ENCODE results near the gene CFAP61.

CFAP61 gene

DNA sequence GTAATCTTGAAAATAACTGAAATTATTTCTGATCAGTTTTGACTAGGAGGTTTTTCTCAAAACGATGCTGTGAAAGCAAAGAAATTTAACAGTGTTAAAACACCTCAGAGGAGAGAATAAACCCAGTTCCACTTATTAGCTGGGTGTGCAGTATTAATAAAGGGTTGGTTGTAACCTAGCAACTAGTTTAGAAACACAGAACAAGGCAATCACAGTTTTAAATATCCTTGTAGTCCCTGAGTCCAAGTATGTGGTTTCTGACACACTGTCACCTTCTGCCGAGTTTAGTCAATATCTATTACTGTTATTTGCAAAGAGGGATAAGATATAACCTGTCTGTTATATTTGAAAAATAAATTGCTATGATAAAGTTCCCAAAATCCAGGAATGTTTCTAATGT, 245.4 kb downstream of the CFAP61 start:
- H3K4me3 ChIP-seq (ENCODE audit: low read depth, low read length) = no peak overlapping the region
- TF ChIP-seq, protein P1, sequence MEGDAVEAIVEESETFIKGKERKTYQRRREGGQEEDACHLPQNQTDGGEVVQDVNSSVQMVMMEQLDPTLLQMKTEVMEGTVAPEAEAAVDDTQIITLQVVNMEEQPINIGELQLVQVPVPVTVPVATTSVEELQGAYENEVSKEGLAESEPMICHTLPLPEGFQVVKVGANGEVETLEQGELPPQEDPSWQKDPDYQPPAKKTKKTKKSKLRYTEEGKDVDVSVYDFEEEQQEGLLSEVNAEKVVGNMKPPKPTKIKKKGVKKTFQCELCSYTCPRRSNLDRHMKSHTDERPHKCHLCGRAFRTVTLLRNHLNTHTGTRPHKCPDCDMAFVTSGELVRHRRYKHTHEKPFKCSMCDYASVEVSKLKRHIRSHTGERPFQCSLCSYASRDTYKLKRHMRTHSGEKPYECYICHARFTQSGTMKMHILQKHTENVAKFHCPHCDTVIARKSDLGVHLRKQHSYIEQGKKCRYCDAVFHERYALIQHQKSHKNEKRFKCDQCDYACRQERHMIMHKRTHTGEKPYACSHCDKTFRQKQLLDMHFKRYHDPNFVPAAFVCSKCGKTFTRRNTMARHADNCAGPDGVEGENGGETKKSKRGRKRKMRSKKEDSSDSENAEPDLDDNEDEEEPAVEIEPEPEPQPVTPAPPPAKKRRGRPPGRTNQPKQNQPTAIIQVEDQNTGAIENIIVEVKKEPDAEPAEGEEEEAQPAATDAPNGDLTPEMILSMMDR (IDR thresholded peaks at IDR 0.05; ENCODE audit: low read depth, low read length) = no peak
- TF ChIP-seq POLR2A (IDR thresholded peaks at IDR 0.05; ENCODE audit: extremely low read depth, insufficient read length) (no peak), MYC (IDR thresholded peaks at IDR 0.05; ENCODE audit: low read depth, low read length) (no peak)
- TF ChIP-seq, protein P2, sequence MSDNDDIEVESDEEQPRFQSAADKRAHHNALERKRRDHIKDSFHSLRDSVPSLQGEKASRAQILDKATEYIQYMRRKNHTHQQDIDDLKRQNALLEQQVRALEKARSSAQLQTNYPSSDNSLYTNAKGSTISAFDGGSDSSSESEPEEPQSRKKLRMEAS (IDR thresholded peaks at IDR 0.05; ENCODE audit: low read depth, low read length) = no peak
- DNase-seq (ENCODE audit: low read depth) = no peak

DNA sequence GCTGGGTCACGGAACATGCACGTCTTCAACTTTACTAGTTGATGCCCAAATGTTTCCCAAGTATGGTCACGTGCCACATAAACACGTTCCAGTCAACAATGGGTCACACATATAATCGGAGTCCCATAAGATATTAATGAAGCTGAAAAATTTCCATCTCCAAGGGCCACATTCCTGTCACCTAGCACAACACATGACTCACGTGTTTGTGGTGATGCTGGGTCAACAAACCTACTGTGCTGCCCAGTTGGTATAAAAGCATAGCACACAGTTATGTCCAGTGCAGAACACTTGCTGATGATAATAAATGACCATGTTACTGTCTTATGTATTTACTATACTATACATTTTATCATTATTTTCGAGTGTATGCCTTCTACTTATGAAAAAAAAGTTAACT, 247.6 kb downstream of the CFAP61 start:
- no peak overlapping the region for H3K4me3 ChIP-seq (ENCODE audit: low read depth, low read length)
- TF ChIP-seq MYC (IDR thresholded peaks at IDR 0.05; ENCODE audit: low read depth, low read length) (no peak), POLR2A (IDR thresholded peaks at IDR 0.05; ENCODE audit: extremely low read depth, insufficient read length) (no peak)
- TF ChIP-seq, protein P2 (IDR thresholded peaks at IDR 0.05; ENCODE audit: low read depth, low read length) = no peak
- TF ChIP-seq, protein P1 (IDR thresholded peaks at IDR 0.05; ENCODE audit: low read depth, low read length) = no peak
- no peak for DNase-seq (ENCODE audit: low read depth)

DNA sequence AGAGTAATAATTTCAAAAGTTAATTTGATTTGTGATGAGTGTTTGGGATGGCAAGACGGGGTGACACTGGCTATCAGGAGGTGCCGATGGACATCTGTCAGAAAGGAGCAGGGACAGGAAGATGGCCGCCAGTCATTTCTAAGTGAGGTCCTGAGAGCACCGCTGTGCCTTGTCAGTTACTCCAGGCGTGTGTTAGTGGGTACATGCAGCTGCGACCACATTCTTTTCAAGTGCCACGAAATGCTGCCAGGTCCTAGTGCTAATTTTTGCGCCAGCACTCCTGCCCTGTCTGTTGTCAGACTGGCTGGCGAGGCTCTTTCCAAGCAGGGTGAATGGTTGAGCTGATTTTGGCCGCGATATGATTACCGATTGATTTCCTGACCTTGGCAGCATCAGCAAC, 251.0 kb downstream of the CFAP61 start:
- DNase-seq (ENCODE audit: low read depth) = no peak
- TF ChIP-seq, protein P1 (IDR thresholded peaks at IDR 0.05; ENCODE audit: low read depth, low read length) = no peak
- TF ChIP-seq, protein P2 (IDR thresholded peaks at IDR 0.05; ENCODE audit: low read depth, low read length) = no peak
- TF ChIP-seq MYC (IDR thresholded peaks at IDR 0.05; ENCODE audit: low read depth, low read length) (no peak), POLR2A (IDR thresholded peaks at IDR 0.05; ENCODE audit: extremely low read depth, insufficient read length) (no peak)
- H3K4me3 ChIP-seq (ENCODE audit: low read depth, low read length) = no peak overlapping the region

DNA sequence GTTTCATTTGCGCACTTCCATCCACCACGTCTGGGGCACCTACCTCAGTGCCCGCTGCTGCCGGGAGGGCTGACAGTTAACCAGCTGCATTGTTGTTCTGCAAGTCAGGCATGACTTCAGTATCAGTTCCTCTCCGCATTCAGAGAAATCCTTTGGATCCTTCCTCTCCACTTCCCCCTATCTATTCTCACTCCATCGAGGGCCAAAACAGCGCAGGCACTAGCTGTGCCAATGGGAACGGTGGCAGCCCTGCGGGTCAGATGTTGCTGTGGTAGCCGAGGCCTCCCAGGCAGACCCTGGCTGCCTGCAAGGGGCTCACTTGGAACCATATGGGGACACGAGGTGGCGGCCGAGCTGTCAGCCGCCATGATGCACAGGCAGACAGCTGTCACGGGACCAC, 251.4 kb downstream of the CFAP61 start:
- DNase-seq (ENCODE audit: low read depth) = no peak
- H3K4me3 ChIP-seq (ENCODE audit: low read depth, low read length) = no peak overlapping the region

DNA sequence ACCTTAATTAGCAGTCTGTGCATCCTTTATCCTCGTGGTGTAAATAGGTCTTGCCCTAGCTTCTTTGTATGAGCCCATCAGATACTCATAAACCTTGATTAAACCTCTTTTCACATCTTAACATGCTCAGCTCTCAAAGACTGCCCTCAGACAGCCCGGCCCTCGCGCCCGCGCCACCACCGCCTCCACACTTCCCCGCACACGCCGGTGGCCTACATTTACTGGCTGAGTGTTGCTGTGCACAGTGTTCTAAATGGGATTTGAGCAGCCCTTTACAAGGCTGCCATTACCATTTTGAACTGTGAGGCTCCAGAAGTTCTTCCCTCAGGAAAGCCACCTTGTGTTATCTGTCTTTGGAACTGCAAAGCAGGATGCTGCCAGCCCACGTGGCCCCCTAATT, 252.6 kb downstream of the CFAP61 start:
- TF ChIP-seq, protein P1 (IDR thresholded peaks at IDR 0.05; ENCODE audit: low read depth, low read length) = no peak
- no peak for TF ChIP-seq MYC (IDR thresholded peaks at IDR 0.05; ENCODE audit: low read depth, low read length)
- TF ChIP-seq, protein P2 (IDR thresholded peaks at IDR 0.05; ENCODE audit: low read depth, low read length) = no peak
- TF ChIP-seq POLR2A (IDR thresholded peaks at IDR 0.05; ENCODE audit: extremely low read depth, insufficient read length) = no peak
- DNase-seq (ENCODE audit: low read depth) = no peak
- no peak overlapping the region for H3K4me3 ChIP-seq (ENCODE audit: low read depth, low read length)

More for the DNA sequence above, 251.4 kb downstream of the CFAP61 start:
- no peak for TF ChIP-seq POLR2A (IDR thresholded peaks at IDR 0.05; ENCODE audit: extremely low read depth, insufficient read length)
- no peak for TF ChIP-seq MYC (IDR thresholded peaks at IDR 0.05; ENCODE audit: low read depth, low read length)
- TF ChIP-seq, protein P2 (IDR thresholded peaks at IDR 0.05; ENCODE audit: low read depth, low read length) = no peak
- TF ChIP-seq, protein P1 (IDR thresholded peaks at IDR 0.05; ENCODE audit: low read depth, low read length) = no peak

Data from NB4 (cell line).